ENCODE measurements around the gene ADIPOR2. TPM values are rescaled to one million over a fixed set of nuclear protein-coding genes. Genes with fewer than 3 reads are reported as not detected.

The ADIPOR2 gene
- total and polyA plus RNA-seq, 2 donors (not counting 1 experiment from before 2014, with no cell fraction given), result 9.2 to 35.9 TPM

GRCh38 chr12:1814266-1814665 is 123.4 kb downstream of the ADIPOR2 start:
- H3K36me3 ChIP-seq (replicated peaks in 1 of 2; ENCODE audit: control extremely low read depth in 1 of 2, control insufficient read depth in 1 of 2, extremely low read depth in 1 of 2, insufficient read depth in 2 of 2, low read length in 1 of 2), result no peaks in the 10 kb centered on the region
- H3K27ac Mint-ChIP-seq, result no peak overlapping the region
- no peaks in the 10 kb centered on the region for H3K4me1 ChIP-seq (ENCODE audit: control insufficient read depth in 2 of 2, insufficient read depth in 2 of 2, low read length in 2 of 2)
- H3K27me3 ChIP-seq (replicated peaks in 1 of 4; ENCODE audit: control extremely low read depth in 1 of 4, control insufficient read depth in 3 of 4, insufficient read depth in 4 of 4, low read length in 3 of 4), result peaks cover 0 to 3% (median 0%) of the 10 kb centered on the region in 4 experiments
- 86% methylated on average over 8 of the region's 8 CpGs for WGBS (ENCODE audit: insufficient coverage)
- ATAC-seq (ENCODE audit: low read depth) (no peak), DNase-seq (no peak)
- no peak overlapping the region for H3K4me3 Mint-ChIP-seq
- no peak for TF ChIP-seq EZH2 (IDR thresholded peaks at IDR 0.05; ENCODE audit: borderline replicate concordance, insufficient read depth, low read depth, low read length, poor library complexity, severe bottlenecking)
- no peak for TF ChIP-seq CTCF (IDR thresholded peaks at IDR 0.05)
- peaks cover 21% of the 10 kb centered on the region for H3K27me3 Mint-ChIP-seq
- H3K4me2 ChIP-seq (replicated peaks; ENCODE audit: low read depth, low read length, poor library complexity, severe bottlenecking), result no peak overlapping the region
- H3K27ac ChIP-seq (ENCODE audit: low read length in 2 of 2), result no peak overlapping the region
- no peaks in the 10 kb centered on the region for H3K9me3 Mint-ChIP-seq (ENCODE audit: insufficient read depth)
- no peak overlapping the region for H3K9ac ChIP-seq (ENCODE audit: low read length)
- no peak overlapping the region for H2AFZ ChIP-seq (ENCODE audit: insufficient read depth, low read depth, low read length, poor library complexity, severe bottlenecking)
- H3K4me3 ChIP-seq (ENCODE audit: control extremely low read depth in 1 of 5, extremely low read depth in 1 of 5, insufficient read depth in 1 of 5, low read depth in 2 of 5, low read length in 4 of 5), result no peak overlapping the region
- no peaks in the 10 kb centered on the region for H3K79me2 ChIP-seq (ENCODE audit: control insufficient read depth, insufficient read depth, low read length)
- ChIA-PET CTCF (no interaction called here), POLR2A (no interaction called here)
- H3K9me3 ChIP-seq (ENCODE audit: control extremely low read depth in 1 of 3, control insufficient read depth in 2 of 3, insufficient read depth in 1 of 3, low read length in 2 of 3), result no peaks in the 10 kb centered on the region
- no peaks in the 10 kb centered on the region for H4K20me1 ChIP-seq (ENCODE audit: control insufficient read depth, insufficient read depth, low read length, poor library complexity, severe bottlenecking)
- intact Hi-C loops (cut with micrococcal nuclease), result no loop called here
- peaks cover 3% of the 10 kb centered on the region for H3K4me1 Mint-ChIP-seq

- Histone ChIP-seq H3K4me1 (ENCODE audit: control insufficient read depth in 2 of 2, insufficient read depth in 2 of 2, low read length in 2 of 2) (no peaks in the 10 kb centered on the region), H4K20me1 (ENCODE audit: control insufficient read depth, insufficient read depth, low read length, poor library complexity, severe bottlenecking) (no peaks in the 10 kb centered on the region), H3K4me3 (ENCODE audit: control extremely low read depth in 1 of 5, extremely low read depth in 1 of 5, insufficient read depth in 1 of 5, low read depth in 2 of 5, low read length in 4 of 5) (no peak overlapping the region), H3K4me2 (replicated peaks; ENCODE audit: low read depth, low read length, poor library complexity, severe bottlenecking) (no peak overlapping the region), H3K79me2 (ENCODE audit: control insufficient read depth, insufficient read depth, low read length) (no peaks in the 10 kb centered on the region), H3K27me3 (replicated peaks in 1 of 4; ENCODE audit: control extremely low read depth in 1 of 4, control insufficient read depth in 3 of 4, insufficient read depth in 4 of 4, low read length in 3 of 4) (peaks cover 0 to 12% (median 0%) of the 10 kb centered on the region in 4 experiments), H3K27ac (ENCODE audit: low read length in 2 of 2) (no peak overlapping the region), H3K9me3 (ENCODE audit: control extremely low read depth in 1 of 3, control insufficient read depth in 2 of 3, insufficient read depth in 1 of 3, low read length in 2 of 3) (no peaks in the 10 kb centered on the region), H3K36me3 (replicated peaks in 1 of 2; ENCODE audit: control extremely low read depth in 1 of 2, control insufficient read depth in 1 of 2, extremely low read depth in 1 of 2, insufficient read depth in 2 of 2, low read length in 1 of 2) (no peaks in the 10 kb centered on the region), H3K9ac (ENCODE audit: low read length) (no peak overlapping the region), H2AFZ (ENCODE audit: insufficient read depth, low read depth, low read length, poor library complexity, severe bottlenecking) (no peak overlapping the region)
- ChIA-PET POLR2A (no interaction called here), CTCF (interaction anchor here (1.4 kb wide), 1 partner anchor 125 kb away, joined by 4 read pairs; no protein-coding TSS in a partner anchor)
- ATAC-seq (ENCODE audit: low read depth) (no peak), DNase-seq (no peak)
- H3K27ac Mint-ChIP-seq, result no peak overlapping the region
- H3K9me3 Mint-ChIP-seq (ENCODE audit: insufficient read depth), result no peaks in the 10 kb centered on the region
- TF ChIP-seq EZH2 (IDR thresholded peaks at IDR 0.05; ENCODE audit: borderline replicate concordance, insufficient read depth, low read depth, low read length, poor library complexity, severe bottlenecking) (no peak), CTCF (IDR thresholded peaks at IDR 0.05) (no peak)
- intact Hi-C loops (cut with micrococcal nuclease), result no loop called here
- H3K27me3 Mint-ChIP-seq, result peaks cover 30% of the 10 kb centered on the region
- no peak overlapping the region for H3K4me3 Mint-ChIP-seq
- 96% methylated on average over 2 of the region's 3 CpGs for WGBS (ENCODE audit: insufficient coverage)
- H3K4me1 Mint-ChIP-seq, result peaks cover 3% of the 10 kb centered on the region
These were observed 124.2 kb downstream of the ADIPOR2 start for GRCh38 chr12:1815108-1815507.

All from B cell (primary cell).